Measurements from ENCODE around the gene TPO.
"Not testable (repeated sequence)": the region's sequence is repeated elsewhere in the genome, so short reads cannot be mapped to it uniquely, and the experiment has no call there.

Gene TPO

GRCh38 chr2:1581257-1581964 is 168.1 kb downstream of the TPO start:
- not testable (repeated sequence) for DNase-seq (ENCODE audit: low read depth in 2 of 2, low spot score in 1 of 2)

GRCh38 chr2:1581965-1582625 is 168.8 kb downstream of the TPO start:
- no peak for DNase-seq (ENCODE audit: low read depth in 2 of 2, low spot score in 1 of 2)

GRCh38 chr2:1582891-1583341 is 169.7 kb downstream of the TPO start:
- no peak for DNase-seq (ENCODE audit: low read depth in 2 of 2, low spot score in 1 of 2)

- DNase-seq (ENCODE audit: low read depth in 2 of 2, low spot score in 1 of 2): no peak
Observed at GRCh38 chr2:1584051-1584531, 170.8 kb downstream of the TPO start.

- no peak for DNase-seq (ENCODE audit: low read depth in 2 of 2, low spot score in 1 of 2)
Observed at GRCh38 chr2:1584691-1585485, 171.6 kb downstream of the TPO start.

GRCh38 chr2:1585635-1586034 is 172.4 kb downstream of the TPO start:
- DNase-seq (ENCODE audit: low read depth in 2 of 2, low spot score in 1 of 2): no peak

GRCh38 chr2:1586251-1586922 is 173.1 kb downstream of the TPO start:
- DNase-seq (ENCODE audit: low read depth in 2 of 2, low spot score in 1 of 2): no peak

- DNase-seq (ENCODE audit: low read depth in 2 of 2, low spot score in 1 of 2): no peak
Observed at GRCh38 chr2:1586923-1587840, 173.9 kb downstream of the TPO start.

GRCh38 chr2:1588051-1588977 is 175.1 kb downstream of the TPO start:
- no peak for DNase-seq (ENCODE audit: low read depth in 2 of 2, low spot score in 1 of 2)

- DNase-seq (ENCODE audit: low read depth in 2 of 2, low spot score in 1 of 2): no peak
Observed at GRCh38 chr2:1588978-1589621, 175.8 kb downstream of the TPO start.

- DNase-seq (ENCODE audit: low read depth in 2 of 2, low spot score in 1 of 2): no peak
Observed at GRCh38 chr2:1590596-1591460, 177.6 kb downstream of the TPO start.

- DNase-seq (ENCODE audit: low read depth in 2 of 2, low spot score in 1 of 2): no peak
Observed at GRCh38 chr2:1591461-1591770, 178.2 kb downstream of the TPO start.
